GM12874 (cell line): ENCODE measurements around the gene NLRP5.

Source experiments
- TF ChIP-seq, protein P1 (sequence below): IDR thresholded peaks from 2 replicates; pipeline ENCODE4 v1.5.1; 2011; ENCODE audit warnings: low read depth, mild to moderate bottlenecking, control low read depth, low read length, moderate library complexity; ENCODE audit not compliant: insufficient read depth

The NLRP5 gene

GRCh38 chr19:56097306-56097705 lies 110.7 kb downstream of the NLRP5 start:
- TF ChIP-seq, protein P1, sequence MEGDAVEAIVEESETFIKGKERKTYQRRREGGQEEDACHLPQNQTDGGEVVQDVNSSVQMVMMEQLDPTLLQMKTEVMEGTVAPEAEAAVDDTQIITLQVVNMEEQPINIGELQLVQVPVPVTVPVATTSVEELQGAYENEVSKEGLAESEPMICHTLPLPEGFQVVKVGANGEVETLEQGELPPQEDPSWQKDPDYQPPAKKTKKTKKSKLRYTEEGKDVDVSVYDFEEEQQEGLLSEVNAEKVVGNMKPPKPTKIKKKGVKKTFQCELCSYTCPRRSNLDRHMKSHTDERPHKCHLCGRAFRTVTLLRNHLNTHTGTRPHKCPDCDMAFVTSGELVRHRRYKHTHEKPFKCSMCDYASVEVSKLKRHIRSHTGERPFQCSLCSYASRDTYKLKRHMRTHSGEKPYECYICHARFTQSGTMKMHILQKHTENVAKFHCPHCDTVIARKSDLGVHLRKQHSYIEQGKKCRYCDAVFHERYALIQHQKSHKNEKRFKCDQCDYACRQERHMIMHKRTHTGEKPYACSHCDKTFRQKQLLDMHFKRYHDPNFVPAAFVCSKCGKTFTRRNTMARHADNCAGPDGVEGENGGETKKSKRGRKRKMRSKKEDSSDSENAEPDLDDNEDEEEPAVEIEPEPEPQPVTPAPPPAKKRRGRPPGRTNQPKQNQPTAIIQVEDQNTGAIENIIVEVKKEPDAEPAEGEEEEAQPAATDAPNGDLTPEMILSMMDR = no peak

DNA sequence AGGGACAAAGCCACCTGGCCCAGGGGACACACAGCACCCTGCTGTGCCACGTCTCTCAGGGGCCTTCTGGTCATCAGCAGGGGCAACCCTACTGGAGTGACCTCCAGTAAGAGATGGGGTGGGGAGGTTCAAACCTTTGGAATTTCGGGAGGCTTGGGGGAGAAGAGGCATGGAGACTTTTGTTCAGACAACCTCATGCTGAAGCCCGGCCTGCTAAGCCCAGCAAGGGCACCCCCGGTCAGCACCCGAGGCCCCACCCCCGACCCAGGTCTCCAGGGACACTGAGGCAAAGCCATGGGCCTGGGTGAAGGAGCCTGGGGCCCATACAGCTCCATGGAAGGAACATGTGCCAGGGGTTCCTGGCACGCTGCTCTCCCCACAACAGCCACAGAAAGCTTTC lies 111.2 kb downstream of the NLRP5 start:
- TF ChIP-seq, protein P1 = no peak

- TF ChIP-seq, protein P1 = no peak
Observed at GRCh38 chr19:56098731-56099568, 112.4 kb downstream of the NLRP5 start.

DNA sequence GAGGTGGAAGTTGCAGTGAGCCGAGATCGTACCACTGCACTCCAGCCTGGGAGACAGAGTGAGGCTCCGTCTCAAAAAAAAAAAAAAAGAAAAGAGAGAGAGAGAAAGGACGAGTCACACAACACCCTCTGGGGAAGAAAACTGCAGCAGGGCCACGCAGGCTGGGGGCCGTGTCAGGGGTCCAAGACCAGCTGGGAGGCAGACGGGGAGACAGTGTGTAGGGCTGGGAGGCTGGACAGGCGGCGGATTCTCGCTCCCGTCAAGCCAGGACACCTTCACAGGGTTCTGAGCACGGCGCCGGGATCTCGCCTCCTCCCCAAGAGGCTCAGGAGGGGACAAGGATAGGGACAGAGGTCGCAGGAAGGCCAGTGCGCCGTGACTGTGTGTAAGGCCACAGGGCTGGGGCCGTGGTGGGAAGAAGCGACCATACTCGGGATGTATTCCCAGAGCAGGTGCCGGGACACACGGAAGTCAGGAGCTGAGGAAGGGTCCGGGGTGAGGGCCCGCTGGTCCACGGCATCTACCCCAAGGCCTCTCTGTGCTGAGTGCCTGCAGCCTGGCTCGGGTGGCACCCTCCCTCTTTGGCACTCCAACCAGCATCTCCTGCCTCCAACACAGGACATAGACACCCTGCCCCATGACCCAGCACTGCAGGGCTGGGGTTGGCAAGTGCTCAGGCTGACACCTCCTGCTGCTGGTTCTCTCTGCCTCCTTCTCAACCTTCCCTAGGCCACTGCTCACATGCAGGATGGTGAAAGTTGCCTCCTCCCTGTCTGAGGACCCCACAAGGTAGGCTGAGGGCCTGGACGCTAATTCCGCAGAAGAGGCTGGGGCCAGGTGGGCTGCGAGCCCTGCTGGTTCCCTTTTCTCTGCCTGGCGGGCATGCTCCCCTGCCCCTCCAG lies 113.3 kb downstream of the NLRP5 start:
- TF ChIP-seq, protein P1 = no peak

- TF ChIP-seq, protein P1 = no peak
Observed at GRCh38 chr19:56101095-56101494, 114.5 kb downstream of the NLRP5 start.

DNA sequence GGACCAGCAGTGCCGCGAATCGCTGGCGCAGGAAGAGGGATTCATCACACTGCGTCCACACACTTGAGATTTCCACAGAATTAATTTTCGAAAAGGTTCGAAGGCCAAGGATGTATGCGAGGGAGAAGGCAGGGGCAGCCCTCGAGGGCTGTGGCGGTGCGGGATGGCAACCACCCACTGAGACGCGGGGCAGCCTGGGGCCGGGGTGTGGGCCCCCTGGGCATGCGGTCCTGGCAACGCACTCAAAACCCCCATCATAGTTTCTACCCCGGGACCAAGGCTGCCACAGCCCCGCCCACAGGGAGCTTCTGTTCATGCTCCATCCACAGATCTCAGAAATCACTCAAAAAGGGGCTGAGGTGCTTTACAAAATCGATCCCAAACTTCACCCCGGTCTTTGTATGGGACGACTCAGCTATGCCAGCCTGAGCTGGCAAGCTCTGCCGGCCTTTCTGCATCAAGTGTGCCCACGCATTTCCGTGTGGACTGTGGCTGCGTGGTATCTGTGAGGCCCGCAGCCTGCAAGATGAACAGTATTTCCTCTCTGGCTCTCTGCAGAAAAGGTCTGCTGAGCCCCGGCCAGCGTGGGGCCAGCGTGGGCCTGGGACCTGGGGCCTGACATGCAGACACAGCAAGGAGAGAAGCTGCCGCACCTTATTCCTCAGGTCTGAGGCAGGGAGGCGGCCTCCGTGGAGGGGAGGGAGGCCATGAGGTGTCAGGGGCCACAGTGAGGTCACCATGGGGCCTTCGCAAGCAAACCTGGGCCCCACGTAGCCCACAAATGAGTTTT lies 115.4 kb downstream of the NLRP5 start:
- TF ChIP-seq, protein P1 = no peak
